Measurements from ENCODE around the gene GTPBP4. TPM values are rescaled to one million over a fixed set of nuclear protein-coding genes. Genes with fewer than 3 reads are reported as not detected.

The GTPBP4 gene
- total RNA-seq, 1 donor from 2014 or later, result 45.0 TPM

GRCh38 chr10:947051-947450, 41.2 kb upstream of the GTPBP4 start:
- H3K4me3 ChIP-seq (ENCODE audit: low read depth, low read length), result no peak overlapping the region
- H3K27me3 ChIP-seq (ENCODE audit: control insufficient read depth, insufficient read depth, low read length), result no peaks in the 10 kb centered on the region
- no peak for FAIRE-seq
- no peak for TF ChIP-seq CTCF (IDR thresholded peaks at IDR 0.05; ENCODE audit: insufficient read depth, low read length, severe bottlenecking)
- no peak for DNase-seq (ENCODE audit: low read depth)
- H3K36me3 ChIP-seq (ENCODE audit: control insufficient read depth, insufficient read depth, low read length), result no peaks in the 10 kb centered on the region

GRCh38 chr10:947881-948280, 40.4 kb upstream of the GTPBP4 start:
- Histone ChIP-seq H3K36me3 (ENCODE audit: control insufficient read depth, insufficient read depth, low read length) (no peaks in the 10 kb centered on the region), H3K27me3 (ENCODE audit: control insufficient read depth, insufficient read depth, low read length) (no peaks in the 10 kb centered on the region), H3K4me3 (ENCODE audit: low read depth, low read length) (no peak overlapping the region)
- DNase-seq (ENCODE audit: low read depth) (no peak), FAIRE-seq (no peak)
- no peak for TF ChIP-seq CTCF (IDR thresholded peaks at IDR 0.05; ENCODE audit: insufficient read depth, low read length, severe bottlenecking)

GRCh38 chr10:948347-948746, 39.9 kb upstream of the GTPBP4 start:
- DNase-seq (ENCODE audit: low read depth) (no peak), FAIRE-seq (no peak)
- TF ChIP-seq CTCF (IDR thresholded peaks at IDR 0.05; ENCODE audit: insufficient read depth, low read length, severe bottlenecking), result no peak
- Histone ChIP-seq H3K36me3 (ENCODE audit: control insufficient read depth, insufficient read depth, low read length) (no peaks in the 10 kb centered on the region), H3K27me3 (ENCODE audit: control insufficient read depth, insufficient read depth, low read length) (no peaks in the 10 kb centered on the region), H3K4me3 (ENCODE audit: low read depth, low read length) (no peak overlapping the region)

GRCh38 chr10:949446-949845, 38.8 kb upstream of the GTPBP4 start:
- DNase-seq (ENCODE audit: low read depth), result no peak
- TF ChIP-seq CTCF (IDR thresholded peaks at IDR 0.05; ENCODE audit: insufficient read depth, low read length, severe bottlenecking), result no peak
- H3K27me3 ChIP-seq (ENCODE audit: control insufficient read depth, insufficient read depth, low read length), result peaks cover 2% of the 10 kb centered on the region
- H3K36me3 ChIP-seq (ENCODE audit: control insufficient read depth, insufficient read depth, low read length), result no peaks in the 10 kb centered on the region
- FAIRE-seq, result no peak
- no peak overlapping the region for H3K4me3 ChIP-seq (ENCODE audit: low read depth, low read length)

GRCh38 chr10:953836-954235, 34.4 kb upstream of the GTPBP4 start:
- no peak for FAIRE-seq
- TF ChIP-seq CTCF (IDR thresholded peaks at IDR 0.05; ENCODE audit: insufficient read depth, low read length, severe bottlenecking), result no peak

GRCh38 chr10:954396-954795, 33.8 kb upstream of the GTPBP4 start:
- FAIRE-seq (no peak), DNase-seq (ENCODE audit: low read depth) (no peak)
- Histone ChIP-seq H3K27me3 (ENCODE audit: control insufficient read depth, insufficient read depth, low read length) (peaks cover 4% of the 10 kb centered on the region), H3K4me3 (ENCODE audit: low read depth, low read length) (no peak overlapping the region), H3K36me3 (ENCODE audit: control insufficient read depth, insufficient read depth, low read length) (no peaks in the 10 kb centered on the region)
- no peak for TF ChIP-seq CTCF (IDR thresholded peaks at IDR 0.05; ENCODE audit: insufficient read depth, low read length, severe bottlenecking)

More at GRCh38 chr10:953836-954235, 34.4 kb upstream of the GTPBP4 start:
- no peak for DNase-seq (ENCODE audit: low read depth)
- no peaks in the 10 kb centered on the region for H3K36me3 ChIP-seq (ENCODE audit: control insufficient read depth, insufficient read depth, low read length)
- H3K27me3 ChIP-seq (ENCODE audit: control insufficient read depth, insufficient read depth, low read length), result peaks cover 4% of the 10 kb centered on the region
- H3K4me3 ChIP-seq (ENCODE audit: low read depth, low read length), result no peak overlapping the region
